ENCODE results near the gene PPP1R15B.

PPP1R15B gene

GRCh38 chr1:204401730-204402129 lies 9.9 kb downstream of the PPP1R15B start:
- TF ChIP-seq CTCF (IDR thresholded peaks at IDR 0.05; ENCODE audit: insufficient read depth, low read depth, low read length, missing control alignments) = no peak
- no peak overlapping the region for H3K4me3 ChIP-seq (ENCODE audit: low read depth, low read length)
- no peak for DNase-seq (ENCODE audit: low read depth)

GRCh38 chr1:204400882-204401510 lies 10.6 kb downstream of the PPP1R15B start:
- no peak overlapping the region for H3K4me3 ChIP-seq (ENCODE audit: low read depth, low read length)
- no peak for TF ChIP-seq CTCF (IDR thresholded peaks at IDR 0.05; ENCODE audit: insufficient read depth, low read depth, low read length, missing control alignments)
- DNase-seq (ENCODE audit: low read depth) = no peak

- DNase-seq (ENCODE audit: low read depth) = peak; percentile 79
- peak; percentile 87 for TF ChIP-seq CTCF (IDR thresholded peaks at IDR 0.05; ENCODE audit: insufficient read depth, low read depth, low read length, missing control alignments)
- H3K4me3 ChIP-seq (ENCODE audit: low read depth, low read length) = no peak overlapping the region
Measured at GRCh38 chr1:204398197-204399125, 13.2 kb downstream of the PPP1R15B start.

GRCh38 chr1:204396015-204396583 lies 15.5 kb downstream of the PPP1R15B start:
- TF ChIP-seq CTCF (IDR thresholded peaks at IDR 0.05; ENCODE audit: insufficient read depth, low read depth, low read length, missing control alignments) = no peak
- H3K4me3 ChIP-seq (ENCODE audit: low read depth, low read length) = no peak overlapping the region
- no peak for DNase-seq (ENCODE audit: low read depth)

- DNase-seq (ENCODE audit: low read depth) = no peak
- no peak for TF ChIP-seq CTCF (IDR thresholded peaks at IDR 0.05; ENCODE audit: insufficient read depth, low read depth, low read length, missing control alignments)
- H3K4me3 ChIP-seq (ENCODE audit: low read depth, low read length) = no peak overlapping the region
Measured at GRCh38 chr1:204391629-204392028, 20.0 kb downstream of the PPP1R15B start.

GRCh38 chr1:204390751-204391466 lies 20.7 kb downstream of the PPP1R15B start:
- no peak for DNase-seq (ENCODE audit: low read depth)
- H3K4me3 ChIP-seq (ENCODE audit: low read depth, low read length) = no peak overlapping the region
- no peak for TF ChIP-seq CTCF (IDR thresholded peaks at IDR 0.05; ENCODE audit: insufficient read depth, low read depth, low read length, missing control alignments)
